A172 (cell line): ENCODE results near the gene MUC21. TPM values are rescaled to one million over a fixed set of nuclear protein-coding genes. Genes with fewer than 3 reads are reported as not detected.
"Not testable (repeated sequence)": the region's sequence is repeated elsewhere in the genome, so short reads cannot be mapped to it uniquely, and the experiment has no call there.

ENCODE experiments used
- DNase-seq: peaks from one replicate; pipeline ENCODE4 v3.0.0-alpha.2; 2015; ENCODE audit warnings: low spot score
- total RNA-seq: library from RNA; depleted of rRNA; stranded (reverse); fragments of >200 nt; shearing (Covaris generic); gene quantifications from 2 replicates; pipeline ENCODE4 v1.2.3, GENCODE V29; 2014

MUC21 gene
- total RNA-seq, 1 experiment from 2014 or later: not detected

DNA sequence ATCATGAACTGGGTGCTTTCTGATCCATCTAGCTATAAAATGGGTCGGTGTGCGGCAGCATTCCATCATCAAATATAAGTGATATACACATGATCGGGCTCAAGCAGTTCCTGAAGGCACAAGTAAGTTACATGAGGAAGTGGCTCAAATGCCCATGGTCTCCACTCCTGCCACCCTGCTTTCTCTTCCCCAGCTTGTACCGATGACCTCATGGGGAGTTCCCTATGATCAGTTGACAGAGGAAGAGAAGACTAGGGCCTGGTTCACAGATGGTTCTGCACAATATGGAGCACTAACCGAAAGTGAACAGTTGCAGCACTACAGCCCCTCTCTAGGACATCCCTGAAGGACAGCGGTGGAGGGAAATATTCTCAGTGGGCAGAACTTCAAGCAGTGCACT lies 14.3 kb upstream of the MUC21 start:
- not testable (repeated sequence) for DNase-seq

- no peak for DNase-seq
Measured at GRCh38 chr6:30970946-30971345, 12.6 kb upstream of the MUC21 start.

DNA sequence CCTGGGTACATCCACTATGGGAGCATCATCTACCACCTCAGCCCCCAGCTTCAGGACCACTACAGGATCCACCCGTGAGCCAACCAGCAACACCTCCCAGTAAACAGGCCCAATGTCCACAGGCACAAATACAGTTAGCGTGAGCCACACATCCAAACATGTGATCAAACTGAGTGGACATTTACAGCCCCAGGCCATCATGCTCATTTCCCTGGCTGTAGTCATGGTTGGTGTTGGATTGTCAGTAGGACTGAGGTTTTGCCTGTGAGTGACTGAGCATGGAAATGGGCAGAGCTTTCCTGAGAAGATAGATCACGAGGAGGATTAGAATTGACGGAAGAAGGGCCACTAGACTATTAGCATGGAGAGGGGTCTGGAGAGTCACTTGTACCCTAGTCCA lies 10.7 kb upstream of the MUC21 start:
- no peak for DNase-seq

GRCh38 chr6:30974490-30975252 lies 8.8 kb upstream of the MUC21 start:
- DNase-seq: no peak

- no peak for DNase-seq
Measured at GRCh38 chr6:30979141-30979540, 4.4 kb upstream of the MUC21 start.

DNA sequence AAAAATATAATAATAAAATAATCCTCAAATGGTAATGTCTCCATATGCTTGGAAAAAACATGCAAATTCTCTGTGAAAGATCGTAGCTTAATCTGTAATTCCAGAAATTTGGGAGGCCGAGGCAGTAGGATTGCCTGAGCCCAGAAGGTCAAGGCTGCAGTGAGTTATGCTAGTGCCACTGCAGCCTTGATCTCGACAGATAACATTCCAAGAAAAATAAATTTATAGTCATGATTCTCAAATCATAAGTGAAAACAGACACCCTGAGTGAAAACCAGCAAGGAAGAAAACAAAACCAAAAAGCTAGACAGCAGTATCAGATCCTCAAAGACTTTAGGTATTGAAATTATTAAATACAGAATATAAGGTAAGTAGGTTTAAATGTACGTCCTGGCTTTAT lies 3.8 kb upstream of the MUC21 start:
- DNase-seq: no peak

GRCh38 chr6:30981942-30982772 lies 1.4 kb upstream of the MUC21 start:
- peak; percentile 51 for DNase-seq

DNA sequence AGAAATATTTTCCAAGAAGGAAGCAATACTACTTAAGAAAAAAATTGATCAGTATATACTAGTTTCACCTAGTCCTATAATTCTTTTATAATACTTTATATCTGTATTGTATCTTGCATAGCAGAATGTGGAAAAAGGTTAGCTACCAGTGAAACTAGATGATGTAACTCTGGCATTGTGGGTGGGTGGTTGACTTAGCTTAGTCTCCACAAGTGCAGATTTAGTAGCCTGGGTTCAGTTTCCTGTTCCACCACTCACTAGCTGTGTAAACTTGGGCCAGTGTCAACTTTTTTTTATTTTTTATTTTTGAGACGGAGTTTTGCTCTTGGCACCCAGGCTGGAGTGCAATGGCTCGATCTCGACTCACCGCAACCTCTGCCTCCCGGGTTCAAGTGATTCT lies 2.0 kb downstream of the MUC21 start:
- no peak for DNase-seq

GRCh38 chr6:30987304-30987703 lies 3.8 kb downstream of the MUC21 start:
- no peak for DNase-seq

DNA sequence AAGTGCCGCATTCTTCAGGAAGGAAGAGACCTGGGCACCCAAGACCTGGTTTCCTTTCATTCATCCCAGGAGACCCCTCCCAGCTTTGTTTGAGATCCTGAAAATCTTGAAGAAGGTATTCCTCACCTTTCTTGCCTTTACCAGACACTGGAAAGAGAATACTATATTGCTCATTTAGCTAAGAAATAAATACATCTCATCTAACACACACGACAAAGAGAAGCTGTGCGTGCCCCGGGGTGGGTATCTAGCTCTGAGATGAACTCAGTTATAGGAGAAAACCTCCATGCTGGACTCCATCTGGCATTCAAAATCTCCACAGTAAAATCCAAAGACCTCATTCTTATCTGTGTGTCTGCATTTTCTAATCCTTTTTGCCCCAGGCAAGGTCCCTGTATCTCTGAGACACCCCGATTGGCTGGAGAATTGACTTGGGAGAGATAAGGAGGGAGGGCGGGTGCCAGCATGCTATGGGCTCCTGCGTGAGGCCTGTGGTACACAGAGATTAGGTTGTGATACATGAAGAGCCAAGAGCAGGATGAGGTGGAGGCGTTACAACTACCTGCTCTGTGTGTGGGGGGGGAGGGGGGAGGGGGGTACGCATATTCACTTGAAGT lies 4.8 kb downstream of the MUC21 start:
- DNase-seq: no peak

GRCh38 chr6:30990422-30991086 lies 7.0 kb downstream of the MUC21 start:
- DNase-seq: no peak

- DNase-seq: no peak
Measured at GRCh38 chr6:30991891-30992290, 8.4 kb downstream of the MUC21 start.

GRCh38 chr6:30997301-30997700 lies 13.8 kb downstream of the MUC21 start:
- no peak for DNase-seq

GRCh38 chr6:30998785-30999184 lies 15.3 kb downstream of the MUC21 start:
- DNase-seq: no peak

- not testable (repeated sequence) for DNase-seq
Measured at GRCh38 chr6:31000067-31000860, 16.7 kb downstream of the MUC21 start.

DNA sequence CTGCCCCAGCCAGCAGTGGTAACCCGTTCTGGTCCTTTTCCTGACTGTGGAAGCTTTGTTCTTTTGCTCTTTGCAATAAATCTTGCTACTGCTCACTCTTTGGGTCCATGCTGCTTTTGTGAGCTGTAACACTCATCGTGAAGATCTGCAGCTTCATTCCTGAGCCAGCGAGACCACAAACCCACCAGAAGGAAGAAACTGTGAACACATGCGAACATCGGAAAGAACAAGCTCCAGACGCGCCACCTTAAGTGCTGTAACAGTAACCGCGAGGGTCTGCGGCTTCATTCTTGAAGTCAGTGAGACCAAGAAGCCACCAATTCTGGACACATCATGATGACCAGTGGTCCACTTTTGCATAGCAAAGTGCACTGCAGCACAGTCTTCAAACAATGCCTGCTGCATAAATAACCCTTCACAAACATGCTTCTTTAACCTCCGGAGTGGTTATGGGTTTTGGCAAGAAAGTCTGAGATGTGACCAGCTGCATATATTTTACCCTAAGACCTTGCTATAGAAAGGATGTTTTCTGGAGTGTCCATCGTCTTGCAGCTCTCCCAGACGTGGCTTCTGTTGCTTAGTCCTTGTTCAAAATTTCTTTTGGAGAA lies 17.9 kb downstream of the MUC21 start:
- no peak for DNase-seq

- no peak for DNase-seq
Measured at GRCh38 chr6:31002471-31002870, 19.0 kb downstream of the MUC21 start.

- DNase-seq: no peak
Measured at GRCh38 chr6:31004794-31005193, 21.3 kb downstream of the MUC21 start.

DNA sequence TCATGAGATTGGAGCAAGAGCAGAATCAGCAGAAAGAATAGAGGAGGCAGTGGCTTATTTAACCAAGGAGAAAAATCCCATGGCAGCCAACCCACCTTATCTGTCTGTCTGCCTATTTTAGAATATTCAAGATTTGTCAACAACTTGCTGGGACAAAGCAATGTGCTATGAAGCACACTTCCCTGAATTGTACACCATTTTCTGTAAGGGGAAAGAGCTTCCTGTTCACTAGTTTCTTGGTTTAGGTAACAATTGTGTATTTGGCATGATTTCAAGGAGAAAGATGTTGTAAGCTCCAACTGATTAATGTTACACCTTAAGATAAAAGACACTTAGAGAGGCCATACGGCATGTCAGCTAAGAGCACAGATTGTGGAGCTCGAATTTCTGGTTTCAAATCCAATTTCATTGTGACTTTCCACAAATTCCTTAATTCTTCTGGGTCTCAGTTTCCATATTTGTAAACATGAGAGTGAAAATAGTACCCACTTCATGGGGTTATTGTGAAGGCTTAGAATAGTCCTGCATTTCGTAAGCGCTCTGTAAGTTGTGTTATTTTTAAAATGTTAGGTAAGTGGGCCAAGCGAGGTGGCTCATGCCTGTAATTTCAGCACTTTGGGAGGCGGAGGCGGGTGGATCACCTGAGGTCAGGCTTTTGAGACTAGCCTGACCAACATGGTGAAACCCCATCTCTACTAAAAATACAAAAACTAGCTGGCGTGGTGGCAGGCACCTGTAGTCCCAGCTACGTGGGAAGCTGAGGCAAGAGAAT lies 21.9 kb downstream of the MUC21 start:
- no peak for DNase-seq

DNA sequence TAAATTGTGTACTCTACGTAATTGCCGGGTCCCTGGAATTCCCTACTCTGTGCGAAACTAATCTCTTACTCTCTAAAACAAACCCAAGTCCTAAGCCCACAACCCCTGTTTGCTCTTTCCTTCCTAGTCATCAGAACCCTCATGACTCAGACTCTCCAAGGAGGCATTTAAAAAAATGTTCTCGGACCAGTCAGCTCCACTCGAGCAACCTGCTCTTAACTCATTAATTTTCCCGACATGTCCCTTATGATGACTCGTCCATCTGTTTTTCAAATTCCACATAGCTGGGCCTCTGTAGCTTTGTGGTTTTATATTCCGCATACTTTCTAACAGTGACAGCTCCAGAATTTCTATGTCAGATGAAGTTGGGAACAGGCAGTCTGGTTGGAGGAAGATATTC lies 24.2 kb downstream of the MUC21 start:
- DNase-seq: peak; percentile 94
